Breast epithelium (tissue), 4 donors: ENCODE results near the gene BPIFA2. TPM values are rescaled to one million over a fixed set of nuclear protein-coding genes. Genes with fewer than 3 reads are reported as not detected.

Experiments used
- DNase-seq, 2 donors: peaks; one replicate each; pipeline ENCODE4 v3.0.0-alpha.2; 2019; ENCODE audit warnings: low spot score in 2 of 2
- H3K27ac ChIP-seq, 2 donors: fragments of 200-600 bp; sonication (generic) in 1 of 2; one replicate each; pipeline ENCODE4 v1.5.1; 2016 to 2019; ENCODE audit warnings: mild to moderate bottlenecking in 1 of 2
- H3K27me3 ChIP-seq, 2 donors: fragments of 200-600 bp; sonication (generic) in 1 of 2; one replicate each; pipeline versions ENCODE4 v1.5.1 to v1.6.0; 2017 to 2019; ENCODE audit warnings: control low read depth in 1 of 2, mild to moderate bottlenecking in 1 of 2
- H3K36me3 ChIP-seq: fragments of 200-600 bp; one replicate; pipeline ENCODE4 v1.5.1; 2019
- H3K4me1 ChIP-seq, 2 donors: fragments of 200-600 bp; sonication (generic); one replicate each; pipeline ENCODE4 v1.5.1; 2016 to 2019; ENCODE audit warnings: control low read depth in 1 of 2
- H3K4me3 ChIP-seq, 3 donors: fragments of 200-600 bp; sonication (generic); 1 replicate in 2 of 3; 2 replicates in 1 of 3; pipeline ENCODE4 v1.5.1; 2016 to 2019; ENCODE audit warnings: mild to moderate bottlenecking in 3 of 3, moderate library complexity in 2 of 3
- H3K9me3 ChIP-seq, 2 donors: fragments of 200-600 bp; sonication (generic) in 1 of 2; one replicate each; pipeline ENCODE4 v1.5.1; 2016 to 2019; ENCODE audit warnings: control low read depth in 1 of 2
- POLR2A ChIP-seq: fragments of 450-650 bp; IDR thresholded peaks from one replicate; pipeline ENCODE4 v1.6.1; 2016; ENCODE audit warnings: antibody characterized with exemption, mild to moderate bottlenecking, moderate library complexity
- POLR2AphosphoS5 ChIP-seq, 3 donors: sonication (generic); formaldehyde crosslinking; IDR thresholded peaks; one replicate each; pipeline ENCODE4 v1.6.1; 2017; ENCODE audit warnings: antibody characterized with exemption in 3 of 3
- intact Hi-C: fragments of 100-400 bp; cut with DNase I; formaldehyde crosslinking; loops from one replicate; pipeline ENCODE4 v1.15.1; 2023; ENCODE audit warnings: low total_unique reads
- total RNA-seq, 3 donors: library from RNA; depleted of rRNA; stranded (reverse); fragments of >200 nt; gene quantifications; one replicate each; pipeline ENCODE4 v1.1.0, GENCODE V29; 2016
- TF ChIP-seq, protein P1 (sequence below), 3 donors: fragments of 450-650 bp; IDR thresholded peaks; one replicate each; pipeline ENCODE4 v1.5.1; 2016 to 2017; ENCODE audit warnings: antibody characterized with exemption in 3 of 3, mild to moderate bottlenecking in 3 of 3, moderate library complexity in 3 of 3

Gene BPIFA2
- total RNA-seq, 3 donors from 2014 or later = not detected

GRCh38 chr20:33125983-33126382 lies 42.0 kb upstream of the BPIFA2 start:
- no peaks in the 10 kb centered on the region for H3K36me3 ChIP-seq
- intact Hi-C loops = no loop called here

GRCh38 chr20:33127422-33128097 lies 40.4 kb upstream of the BPIFA2 start:
- no peak overlapping the region for H3K27ac ChIP-seq
- H3K4me3 ChIP-seq = no peak overlapping the region
- no peak for DNase-seq
- intact Hi-C loops = no loop called here
- no peaks in the 10 kb centered on the region for H3K27me3 ChIP-seq
- H3K36me3 ChIP-seq = no peaks in the 10 kb centered on the region
- H3K9me3 ChIP-seq = no peaks in the 10 kb centered on the region
- no peaks in the 10 kb centered on the region for H3K4me1 ChIP-seq
- TF ChIP-seq POLR2AphosphoS5 (IDR thresholded peaks at IDR 0.05) (no peak), POLR2A (no peak)
- TF ChIP-seq, protein P1, sequence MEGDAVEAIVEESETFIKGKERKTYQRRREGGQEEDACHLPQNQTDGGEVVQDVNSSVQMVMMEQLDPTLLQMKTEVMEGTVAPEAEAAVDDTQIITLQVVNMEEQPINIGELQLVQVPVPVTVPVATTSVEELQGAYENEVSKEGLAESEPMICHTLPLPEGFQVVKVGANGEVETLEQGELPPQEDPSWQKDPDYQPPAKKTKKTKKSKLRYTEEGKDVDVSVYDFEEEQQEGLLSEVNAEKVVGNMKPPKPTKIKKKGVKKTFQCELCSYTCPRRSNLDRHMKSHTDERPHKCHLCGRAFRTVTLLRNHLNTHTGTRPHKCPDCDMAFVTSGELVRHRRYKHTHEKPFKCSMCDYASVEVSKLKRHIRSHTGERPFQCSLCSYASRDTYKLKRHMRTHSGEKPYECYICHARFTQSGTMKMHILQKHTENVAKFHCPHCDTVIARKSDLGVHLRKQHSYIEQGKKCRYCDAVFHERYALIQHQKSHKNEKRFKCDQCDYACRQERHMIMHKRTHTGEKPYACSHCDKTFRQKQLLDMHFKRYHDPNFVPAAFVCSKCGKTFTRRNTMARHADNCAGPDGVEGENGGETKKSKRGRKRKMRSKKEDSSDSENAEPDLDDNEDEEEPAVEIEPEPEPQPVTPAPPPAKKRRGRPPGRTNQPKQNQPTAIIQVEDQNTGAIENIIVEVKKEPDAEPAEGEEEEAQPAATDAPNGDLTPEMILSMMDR (IDR thresholded peaks at IDR 0.05) = no peak

More at GRCh38 chr20:33125983-33126382, 42.0 kb upstream of the BPIFA2 start:
- Histone ChIP-seq H3K27ac (no peak overlapping the region), H3K4me1 (no peaks in the 10 kb centered on the region), H3K27me3 (no peaks in the 10 kb centered on the region), H3K9me3 (no peaks in the 10 kb centered on the region), H3K4me3 (no peak overlapping the region)
- DNase-seq = no peak
- TF ChIP-seq, protein P1 (IDR thresholded peaks at IDR 0.05) = no peak
- TF ChIP-seq POLR2AphosphoS5 (IDR thresholded peaks at IDR 0.05) (no peak), POLR2A (no peak)

- Histone ChIP-seq H3K36me3 (no peaks in the 10 kb centered on the region), H3K4me1 (no peaks in the 10 kb centered on the region), H3K27ac (no peak overlapping the region), H3K9me3 (no peaks in the 10 kb centered on the region), H3K4me3 (no peak overlapping the region), H3K27me3 (peaks cover 0 to 13% of the 10 kb centered on the region in 2 donors)
- intact Hi-C loops = no loop called here
- TF ChIP-seq, protein P1 (IDR thresholded peaks at IDR 0.05) = no peak
- no peak for TF ChIP-seq POLR2A
- no peak for TF ChIP-seq POLR2AphosphoS5 (IDR thresholded peaks at IDR 0.05)
- DNase-seq = no peak
These were observed 37.3 kb upstream of the BPIFA2 start for GRCh38 chr20:33130568-33131061.

GRCh38 chr20:33131949-33132473 lies 35.9 kb upstream of the BPIFA2 start:
- Histone ChIP-seq H3K9me3 (no peaks in the 10 kb centered on the region), H3K27me3 (peaks cover 0 to 13% of the 10 kb centered on the region in 2 donors), H3K4me1 (no peaks in the 10 kb centered on the region), H3K4me3 (no peak overlapping the region), H3K27ac (no peak overlapping the region), H3K36me3 (no peaks in the 10 kb centered on the region)
- intact Hi-C loops = no loop called here
- DNase-seq = no peak
- TF ChIP-seq POLR2A (no peak), POLR2AphosphoS5 (IDR thresholded peaks at IDR 0.05) (no peak)
- TF ChIP-seq, protein P1 (IDR thresholded peaks at IDR 0.05) = no peak
